GM19099 (cell line): Measurements from ENCODE around the gene CD300LG.

Experiments used
- POLR2A ChIP-seq: IDR thresholded peaks from 3 replicates; pipeline ENCODE4 v1.6.1; 2011; ENCODE audit warnings: low read depth; ENCODE audit not compliant: insufficient read length; ENCODE audit errors: extremely low read depth

CD300LG gene

GRCh38 chr17:43841282-43841681 is 5.7 kb upstream of the CD300LG start:
- no peak for TF ChIP-seq POLR2A

GRCh38 chr17:43842975-43843325 is 4.0 kb upstream of the CD300LG start:
- no peak for TF ChIP-seq POLR2A

GRCh38 chr17:43844241-43844640 is 2.7 kb upstream of the CD300LG start:
- no peak for TF ChIP-seq POLR2A

GRCh38 chr17:43845766-43846165 is 1.2 kb upstream of the CD300LG start:
- no peak for TF ChIP-seq POLR2A

GRCh38 chr17:43846221-43846712 is 709 bp upstream of the CD300LG start:
- no peak for TF ChIP-seq POLR2A

- TF ChIP-seq POLR2A = no peak
Measured at GRCh38 chr17:43848601-43849000, 1.6 kb downstream of the CD300LG start.

- no peak for TF ChIP-seq POLR2A
Measured at GRCh38 chr17:43849116-43849515, 2.1 kb downstream of the CD300LG start.

GRCh38 chr17:43852571-43852970 is 5.6 kb downstream of the CD300LG start:
- no peak for TF ChIP-seq POLR2A

GRCh38 chr17:43853546-43853945 is 6.6 kb downstream of the CD300LG start:
- TF ChIP-seq POLR2A = no peak

- no peak for TF ChIP-seq POLR2A
Measured at GRCh38 chr17:43854498-43854897, 7.5 kb downstream of the CD300LG start.

GRCh38 chr17:43855061-43855460 is 8.1 kb downstream of the CD300LG start:
- TF ChIP-seq POLR2A = no peak

GRCh38 chr17:43856141-43856540 is 9.2 kb downstream of the CD300LG start:
- no peak for TF ChIP-seq POLR2A

- no peak for TF ChIP-seq POLR2A
Measured at GRCh38 chr17:43857141-43857540, 10.2 kb downstream of the CD300LG start.

GRCh38 chr17:43857957-43858600 is 11.1 kb downstream of the CD300LG start:
- no peak for TF ChIP-seq POLR2A

- no peak for TF ChIP-seq POLR2A
Measured at GRCh38 chr17:43860077-43860725, 13.2 kb downstream of the CD300LG start.

GRCh38 chr17:43860927-43861622 is 14.1 kb downstream of the CD300LG start:
- TF ChIP-seq POLR2A = no peak
